GM23338 (cell line): ENCODE measurements around the gene PTPRN2. TPM values are rescaled to one million over a fixed set of nuclear protein-coding genes. Genes with fewer than 3 reads are reported as not detected.

Experiments used
- ATAC-seq: fragments of 200-7000 bp; cut with Tn5 transposase; 3 replicates; pipeline ENCODE4 v1.9.1; 2020
- DNase-seq: peaks from one replicate; pipeline ENCODE4 v3.0.0-alpha.2; 2015; ENCODE audit warnings: low spot score
- H2AFZ ChIP-seq: fragments of 200-600 bp; sonication (generic); 2 replicates; pipeline ENCODE4 v1.8.0; 2016; ENCODE audit warnings: antibody characterized with exemption, mild to moderate bottlenecking, moderate library complexity
- H3F3A ChIP-seq: fragments of 200-600 bp; sonication (generic); replicated peaks from 2 replicates; pipeline ENCODE4 v1.8.0; 2017; ENCODE audit warnings: antibody characterized with exemption, mixed run types, low read depth
- H3K27ac ChIP-seq: fragments of 200-600 bp; sonication (generic); 2 replicates; pipeline ENCODE4 v1.6.1; 2016; ENCODE audit warnings: low read depth
- H3K27me3 ChIP-seq: fragments of 200-600 bp; sonication (generic); 2 replicates; pipeline ENCODE4 v1.8.0; 2016; ENCODE audit warnings: mild to moderate bottlenecking, mixed run types, moderate library complexity; ENCODE audit not compliant: insufficient read depth
- H3K36me3 ChIP-seq: fragments of 200-600 bp; sonication (generic); 2 replicates; pipeline ENCODE4 v1.8.0; 2016; ENCODE audit warnings: mild to moderate bottlenecking; ENCODE audit not compliant: insufficient read depth
- H3K4me1 ChIP-seq: fragments of 200-600 bp; sonication (generic); 2 replicates; pipeline ENCODE4 v1.8.0; 2016; ENCODE audit warnings: mild to moderate bottlenecking, moderate library complexity; ENCODE audit not compliant: insufficient read depth
- H3K4me2 ChIP-seq: fragments of 200-600 bp; sonication (generic); 2 replicates; pipeline ENCODE4 v1.7.1; 2017; ENCODE audit warnings: mixed run types
- H3K4me3 ChIP-seq: fragments of 200-600 bp; sonication (generic); 2 replicates; pipeline ENCODE4 v1.6.1; 2016; ENCODE audit warnings: mixed run types
- H3K79me2 ChIP-seq: fragments of 200-600 bp; sonication (generic); replicated peaks from 2 replicates; pipeline ENCODE4 v1.8.0; 2017; ENCODE audit warnings: mild to moderate bottlenecking; ENCODE audit not compliant: insufficient read depth
- H3K9me2 ChIP-seq: fragments of 200-600 bp; sonication (generic); 2 replicates; pipeline ENCODE4 v1.8.0; 2017; ENCODE audit not compliant: insufficient read depth
- H4K20me1 ChIP-seq: fragments of 200-600 bp; sonication (generic); replicated peaks from 2 replicates; pipeline ENCODE4 v1.8.0; 2017; ENCODE audit warnings: mild to moderate bottlenecking; ENCODE audit not compliant: insufficient read depth
- H3K27ac Mint-ChIP-seq: 2 replicates; pipeline ENCODE4 v1.8.0; 2020; ENCODE audit warnings: inconsistent platforms, mild to moderate bottlenecking, moderate library complexity, mixed read lengths
- H3K27me3 Mint-ChIP-seq: 3 replicates; pipeline ENCODE4 v1.8.0; 2022; ENCODE audit warnings: low read depth, mild to moderate bottlenecking, moderate library complexity, mixed read lengths, inconsistent platforms; ENCODE audit not compliant: insufficient read depth, poor library complexity
- H3K36me3 Mint-ChIP-seq: 3 replicates; pipeline ENCODE4 v1.8.0; 2021; ENCODE audit warnings: low read depth, mild to moderate bottlenecking, inconsistent platforms, moderate library complexity, mixed read lengths
- H3K4me1 Mint-ChIP-seq: 3 replicates; pipeline ENCODE4 v1.8.0; 2020; ENCODE audit warnings: mild to moderate bottlenecking, inconsistent platforms, mixed read lengths
- H3K4me3 Mint-ChIP-seq: 3 replicates; pipeline ENCODE4 v1.8.0; 2021; ENCODE audit warnings: moderate library complexity, mild to moderate bottlenecking, inconsistent platforms, mixed read lengths
- H3K9me3 Mint-ChIP-seq: 3 replicates; pipeline ENCODE4 v1.8.0; 2020; ENCODE audit warnings: moderate library complexity, mild to moderate bottlenecking, inconsistent platforms, mixed read lengths
- CREB1 ChIP-seq: fragments of 250-450 bp; sonication (Bioruptor Pico); IDR thresholded peaks from 2 replicates; pipeline ENCODE4 v1.5.0; 2020; ENCODE audit warnings: low read depth, mild to moderate bottlenecking, moderate library complexity
- EZH2 ChIP-seq: fragments of 200-600 bp; sonication (generic); IDR thresholded peaks from one replicate; pipeline ENCODE4 v1.8.0; 2017; ENCODE audit warnings: antibody characterized with exemption, mild to moderate bottlenecking, low read depth; ENCODE audit not compliant: unreplicated experiment
- NANOG ChIP-seq: IDR thresholded peaks from 2 replicates; pipeline ENCODE4 v1.6.1; 2016; ENCODE audit warnings: antibody characterized with exemption, borderline replicate concordance
- REST ChIP-seq: IDR thresholded peaks from one replicate; pipeline ENCODE4 v1.6.1; 2018; ENCODE audit warnings: antibody characterized with exemption; ENCODE audit not compliant: unreplicated experiment
- ZNF331 ChIP-seq: fragments of 250-450 bp; sonication (Bioruptor Pico); IDR thresholded peaks from 2 replicates; pipeline ENCODE4 v1.5.0; 2020; ENCODE audit warnings: low read depth, mild to moderate bottlenecking, moderate library complexity
- ZNF462 ChIP-seq: fragments of 250-450 bp; sonication (Bioruptor Pico); IDR thresholded peaks from 2 replicates; pipeline ENCODE4 v1.5.0; 2020; ENCODE audit warnings: mild to moderate bottlenecking, moderate library complexity
- polyA plus RNA-seq: library from polyadenylated mRNA; unstranded; fragments of >200 nt; fragmentation: Nextera tagmentation; extraction: Ambion mirVana; gene quantifications from 2 replicates; pipeline ENCODE4 v1.2.1, GENCODE V29; 2016
- total RNA-seq: library from RNA; depleted of rRNA; stranded (reverse); fragments of >200 nt; shearing (Covaris generic); gene quantifications from 2 replicates; pipeline ENCODE4 v1.2.3, GENCODE V29; 2014

Gene PTPRN2
- total and polyA plus RNA-seq, 2 experiments from 2014 or later, result 0.87 to 4.0 TPM

GRCh38 chr7:158296798-158297104 lies 290.9 kb downstream of the PTPRN2 start:
- H3K27me3 ChIP-seq, result no peaks in the 10 kb centered on the region
- Mint-ChIP-seq H3K27me3 (no peaks in the 10 kb centered on the region), H3K36me3 (peaks cover 34% of the 10 kb centered on the region), H3K27ac (no peak overlapping the region), H3K4me3 (no peak overlapping the region), H3K9me3 (peaks cover 100% of the 10 kb centered on the region), H3K4me1 (no peaks in the 10 kb centered on the region)
- no peak overlapping the region for H3K4me2 ChIP-seq
- no peaks in the 10 kb centered on the region for H3K36me3 ChIP-seq
- H2AFZ ChIP-seq, result no peak overlapping the region
- no peaks in the 10 kb centered on the region for H3K79me2 ChIP-seq
- no peaks in the 10 kb centered on the region for H3F3A ChIP-seq
- no peaks in the 10 kb centered on the region for H3K4me1 ChIP-seq
- no peaks in the 10 kb centered on the region for H3K9me2 ChIP-seq
- no peak for ATAC-seq
- no peaks in the 10 kb centered on the region for H4K20me1 ChIP-seq
- no peak overlapping the region for H3K27ac ChIP-seq
- no peak overlapping the region for H3K4me3 ChIP-seq
- TF ChIP-seq CREB1 (CRISPR knock-in tag) (no peak), NANOG (no peak), REST (no peak), EZH2 (no peak)
- DNase-seq, result no peak

GRCh38 chr7:158295966-158296797 lies 291.4 kb downstream of the PTPRN2 start:
- DNase-seq, result no peak
- H3K27me3 ChIP-seq, result no peaks in the 10 kb centered on the region

More at GRCh38 chr7:158295966-158296797, 291.4 kb downstream of the PTPRN2 start:
- ATAC-seq, result no peak
- H3K4me3 ChIP-seq, result no peak overlapping the region
- H3K79me2 ChIP-seq, result no peaks in the 10 kb centered on the region
- no peaks in the 10 kb centered on the region for H3K27me3 Mint-ChIP-seq
- H3K27ac Mint-ChIP-seq, result no peak overlapping the region
- H4K20me1 ChIP-seq, result no peaks in the 10 kb centered on the region
- H3K4me1 ChIP-seq, result no peaks in the 10 kb centered on the region
- peaks cover 100% of the 10 kb centered on the region for H3K9me3 Mint-ChIP-seq
- no peak overlapping the region for H3K27ac ChIP-seq
- peaks cover 36% of the 10 kb centered on the region for H3K36me3 Mint-ChIP-seq
- H3K4me3 Mint-ChIP-seq, result no peak overlapping the region
- no peak overlapping the region for H3K4me2 ChIP-seq
- 0 out of 2 replicates have a peak, but pooled peaks cover 3% of the 10 kb centered on the region for H3K36me3 ChIP-seq
- H2AFZ ChIP-seq, result no peak overlapping the region
- no peaks in the 10 kb centered on the region for H3K9me2 ChIP-seq
- TF ChIP-seq EZH2 (no peak), ZNF331 (CRISPR knock-in tag) (no peak), ZNF462 (CRISPR knock-in tag) (no peak)
- H3K4me1 Mint-ChIP-seq, result no peaks in the 10 kb centered on the region
- no peaks in the 10 kb centered on the region for H3F3A ChIP-seq
